Superior temporal gyrus (tissue), 1 donor: ENCODE data around the gene TCF15.

Source experiments
- DNase-seq: peaks from one replicate; pipeline ENCODE4 v3.0.0-alpha.2; 2016; ENCODE audit errors: extremely low spot score

The TCF15 gene

GRCh38 chr20:611047-611842 lies 1.1 kb upstream of the TCF15 start:
- no peak for DNase-seq

- DNase-seq: no peak
Observed at GRCh38 chr20:609371-609964, 641 bp downstream of the TCF15 start.

- DNase-seq: no peak
Observed at GRCh38 chr20:608970-609369, 1.1 kb downstream of the TCF15 start.

GRCh38 chr20:607476-607875 lies 2.6 kb downstream of the TCF15 start:
- no peak for DNase-seq

- no peak for DNase-seq
Observed at GRCh38 chr20:605237-605636, 4.9 kb downstream of the TCF15 start.

GRCh38 chr20:603116-603640 lies 6.9 kb downstream of the TCF15 start:
- no peak for DNase-seq

GRCh38 chr20:602111-602970 lies 7.8 kb downstream of the TCF15 start:
- DNase-seq: no peak

GRCh38 chr20:600736-601135 lies 9.4 kb downstream of the TCF15 start:
- no peak for DNase-seq

- no peak for DNase-seq
Observed at GRCh38 chr20:600141-600540, 10.0 kb downstream of the TCF15 start.

- no peak for DNase-seq
Observed at GRCh38 chr20:598133-598850, 11.8 kb downstream of the TCF15 start.

- no peak for DNase-seq
Observed at GRCh38 chr20:597560-597959, 12.5 kb downstream of the TCF15 start.

- DNase-seq: no peak
Observed at GRCh38 chr20:595330-596308, 14.5 kb downstream of the TCF15 start.

- DNase-seq: no peak
Observed at GRCh38 chr20:592506-592905, 17.6 kb downstream of the TCF15 start.

GRCh38 chr20:591941-592340 lies 18.2 kb downstream of the TCF15 start:
- no peak for DNase-seq

- DNase-seq: no peak
Observed at GRCh38 chr20:588932-589672, 21.0 kb downstream of the TCF15 start.

- no peak for DNase-seq
Observed at GRCh38 chr20:588476-588875, 21.6 kb downstream of the TCF15 start.

GRCh38 chr20:584971-585301 lies 25.2 kb downstream of the TCF15 start:
- no peak for DNase-seq

- DNase-seq: no peak
Observed at GRCh38 chr20:584161-584970, 25.7 kb downstream of the TCF15 start.

- DNase-seq: no peak
Observed at GRCh38 chr20:582204-582603, 27.9 kb downstream of the TCF15 start.
